Measurements from ENCODE around the gene CKB.

CKB gene

DNA sequence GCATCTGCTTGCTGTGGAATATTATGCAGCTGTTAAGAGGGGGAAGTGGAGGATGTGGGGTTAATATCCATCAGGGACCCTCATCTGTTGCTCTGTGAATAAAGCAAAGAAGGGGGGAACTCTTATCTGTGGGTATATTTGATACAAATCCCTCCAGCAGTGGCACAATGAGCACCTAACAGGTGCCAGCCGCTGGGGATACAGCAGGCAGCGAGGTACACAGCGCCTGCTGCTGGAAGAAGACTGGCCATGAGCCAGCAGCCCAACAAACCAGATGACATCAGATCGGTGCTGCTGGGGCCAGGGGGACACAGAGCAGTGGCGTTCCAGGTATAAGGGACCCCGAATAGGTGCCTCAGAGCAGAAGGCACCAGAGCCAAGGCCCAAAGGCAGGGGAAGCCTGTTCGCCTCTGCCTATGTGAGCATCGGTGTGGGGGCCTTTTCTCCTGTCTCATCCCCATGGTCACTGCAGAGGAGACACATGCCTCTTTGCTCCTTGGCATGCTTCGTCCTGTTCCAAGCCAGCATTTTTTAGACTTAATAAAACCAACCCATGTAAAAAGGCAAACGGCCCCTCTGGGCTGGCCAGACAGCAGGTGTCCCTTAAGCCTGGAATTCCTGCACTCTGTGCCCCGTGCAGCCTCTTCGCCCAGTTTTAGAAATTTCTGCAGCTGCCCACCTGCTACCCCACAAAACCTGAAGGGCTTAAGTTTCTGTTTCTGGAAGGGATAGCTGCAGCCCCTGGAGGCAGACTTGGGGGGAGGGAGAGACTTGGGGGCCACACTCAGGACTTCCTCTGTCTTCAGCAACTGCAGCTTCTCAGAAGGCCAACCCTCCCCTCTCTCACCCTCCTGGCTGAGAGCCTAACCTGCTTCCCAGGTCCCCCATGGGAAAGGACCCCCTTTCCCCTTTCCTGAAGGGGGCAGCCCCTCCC, 1.6 kb upstream of the CKB start:
- DNase-seq (ENCODE audit: low read depth, low spot score), result no peak
- in situ Hi-C loops (cut with HindIII; ENCODE audit: low sequenced_read_pairs), result no loop called here
- H3K4me3 ChIP-seq (ENCODE audit: low read depth, low read length), result no peak overlapping the region
- TF ChIP-seq, protein P1, sequence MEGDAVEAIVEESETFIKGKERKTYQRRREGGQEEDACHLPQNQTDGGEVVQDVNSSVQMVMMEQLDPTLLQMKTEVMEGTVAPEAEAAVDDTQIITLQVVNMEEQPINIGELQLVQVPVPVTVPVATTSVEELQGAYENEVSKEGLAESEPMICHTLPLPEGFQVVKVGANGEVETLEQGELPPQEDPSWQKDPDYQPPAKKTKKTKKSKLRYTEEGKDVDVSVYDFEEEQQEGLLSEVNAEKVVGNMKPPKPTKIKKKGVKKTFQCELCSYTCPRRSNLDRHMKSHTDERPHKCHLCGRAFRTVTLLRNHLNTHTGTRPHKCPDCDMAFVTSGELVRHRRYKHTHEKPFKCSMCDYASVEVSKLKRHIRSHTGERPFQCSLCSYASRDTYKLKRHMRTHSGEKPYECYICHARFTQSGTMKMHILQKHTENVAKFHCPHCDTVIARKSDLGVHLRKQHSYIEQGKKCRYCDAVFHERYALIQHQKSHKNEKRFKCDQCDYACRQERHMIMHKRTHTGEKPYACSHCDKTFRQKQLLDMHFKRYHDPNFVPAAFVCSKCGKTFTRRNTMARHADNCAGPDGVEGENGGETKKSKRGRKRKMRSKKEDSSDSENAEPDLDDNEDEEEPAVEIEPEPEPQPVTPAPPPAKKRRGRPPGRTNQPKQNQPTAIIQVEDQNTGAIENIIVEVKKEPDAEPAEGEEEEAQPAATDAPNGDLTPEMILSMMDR (IDR thresholded peaks at IDR 0.05; ENCODE audit: low read depth, low read length), result no peak

DNA sequence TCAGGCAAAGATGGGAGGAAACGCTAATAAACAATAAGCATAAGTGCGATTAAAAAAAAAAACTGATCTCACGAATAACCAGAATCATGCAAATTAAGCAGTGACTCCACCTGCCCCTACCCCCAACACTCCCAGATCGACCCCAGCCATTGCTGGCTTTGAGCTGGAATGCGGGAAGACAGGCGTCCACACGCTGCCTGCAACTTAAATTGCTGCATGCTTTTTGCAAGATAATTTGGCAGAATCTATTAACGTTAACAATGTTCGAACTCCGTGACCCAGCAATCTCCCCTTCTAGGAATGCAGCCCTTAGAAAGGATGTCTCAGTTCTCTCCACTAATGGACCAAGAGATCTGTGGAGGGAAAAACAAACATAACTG, 935 bp upstream of the CKB start:
- in situ Hi-C loops (cut with HindIII; ENCODE audit: low sequenced_read_pairs), result no loop called here
- TF ChIP-seq, protein P1 (IDR thresholded peaks at IDR 0.05; ENCODE audit: low read depth, low read length), result no peak
- DNase-seq (ENCODE audit: low read depth, low spot score), result no peak
- no peak overlapping the region for H3K4me3 ChIP-seq (ENCODE audit: low read depth, low read length)

DNA sequence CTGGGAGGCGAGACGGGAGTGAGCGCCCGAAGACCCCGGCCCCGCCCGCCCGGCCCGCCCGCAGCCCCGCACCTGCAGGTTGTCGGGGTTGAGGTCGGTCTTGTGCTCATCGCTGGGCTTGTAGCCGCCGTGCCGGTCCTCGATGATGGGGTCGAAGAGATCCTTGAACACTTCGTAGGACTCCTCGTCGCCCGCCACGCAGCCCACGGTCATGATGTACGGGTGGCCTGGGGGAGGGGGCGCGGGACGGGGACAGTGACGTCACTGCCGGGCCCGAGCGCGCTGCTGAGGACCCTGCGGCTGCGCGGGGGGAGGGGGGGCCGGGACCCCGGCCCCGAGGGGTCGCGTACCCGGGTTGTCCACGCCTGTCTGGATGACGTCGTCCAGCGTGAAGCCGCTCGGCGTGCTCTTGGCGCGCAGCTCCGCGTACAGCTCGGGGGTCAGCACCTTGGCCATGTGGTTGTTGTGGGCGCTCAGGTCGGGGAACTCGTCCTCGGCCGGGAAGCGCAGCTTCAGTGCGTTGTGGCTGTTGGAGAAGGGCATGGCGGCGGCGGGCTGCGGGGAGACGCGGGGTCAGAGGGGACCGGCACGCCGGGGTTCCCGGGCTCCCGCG, 573 bp downstream of the CKB start:
- in situ Hi-C loops (cut with HindIII; ENCODE audit: low sequenced_read_pairs), result no loop called here
- H3K4me3 ChIP-seq (ENCODE audit: low read depth, low read length), result peak overlapping the region; percentile 21
- no peak for DNase-seq (ENCODE audit: low read depth, low spot score)
- TF ChIP-seq, protein P1 (IDR thresholded peaks at IDR 0.05; ENCODE audit: low read depth, low read length), result no peak

DNA sequence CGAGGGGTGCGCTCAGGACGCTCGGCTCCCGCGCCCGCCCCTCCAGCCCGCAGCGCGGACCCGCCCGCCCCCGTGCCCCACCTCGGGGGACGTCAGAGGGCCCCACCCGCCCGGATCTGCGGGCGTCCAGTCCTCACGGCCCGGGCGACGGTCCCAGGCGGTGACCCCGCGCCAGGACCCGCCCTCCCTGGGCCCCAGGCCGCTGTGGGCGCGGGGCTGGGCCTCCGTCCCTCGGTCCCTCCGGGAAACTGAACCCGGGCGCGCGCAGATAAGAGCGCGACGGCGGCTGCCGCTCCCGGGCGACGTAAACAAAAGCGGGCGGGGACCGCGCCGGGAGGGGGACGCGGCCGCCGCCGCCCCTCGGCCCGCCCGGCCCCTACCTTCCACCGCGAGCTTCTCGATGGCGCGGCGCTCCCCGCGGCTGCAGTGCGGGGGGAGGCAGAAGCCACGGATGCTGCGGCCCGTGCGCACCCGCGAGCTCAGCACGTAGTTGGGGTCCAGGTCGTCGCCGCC, 1.1 kb downstream of the CKB start:
- TF ChIP-seq, protein P1 (IDR thresholded peaks at IDR 0.05; ENCODE audit: low read depth, low read length), result no peak
- peak overlapping the region; percentile 22 for H3K4me3 ChIP-seq (ENCODE audit: low read depth, low read length)
- in situ Hi-C loops (cut with HindIII; ENCODE audit: low sequenced_read_pairs), result no loop called here
- DNase-seq (ENCODE audit: low read depth, low spot score), result no peak

DNA sequence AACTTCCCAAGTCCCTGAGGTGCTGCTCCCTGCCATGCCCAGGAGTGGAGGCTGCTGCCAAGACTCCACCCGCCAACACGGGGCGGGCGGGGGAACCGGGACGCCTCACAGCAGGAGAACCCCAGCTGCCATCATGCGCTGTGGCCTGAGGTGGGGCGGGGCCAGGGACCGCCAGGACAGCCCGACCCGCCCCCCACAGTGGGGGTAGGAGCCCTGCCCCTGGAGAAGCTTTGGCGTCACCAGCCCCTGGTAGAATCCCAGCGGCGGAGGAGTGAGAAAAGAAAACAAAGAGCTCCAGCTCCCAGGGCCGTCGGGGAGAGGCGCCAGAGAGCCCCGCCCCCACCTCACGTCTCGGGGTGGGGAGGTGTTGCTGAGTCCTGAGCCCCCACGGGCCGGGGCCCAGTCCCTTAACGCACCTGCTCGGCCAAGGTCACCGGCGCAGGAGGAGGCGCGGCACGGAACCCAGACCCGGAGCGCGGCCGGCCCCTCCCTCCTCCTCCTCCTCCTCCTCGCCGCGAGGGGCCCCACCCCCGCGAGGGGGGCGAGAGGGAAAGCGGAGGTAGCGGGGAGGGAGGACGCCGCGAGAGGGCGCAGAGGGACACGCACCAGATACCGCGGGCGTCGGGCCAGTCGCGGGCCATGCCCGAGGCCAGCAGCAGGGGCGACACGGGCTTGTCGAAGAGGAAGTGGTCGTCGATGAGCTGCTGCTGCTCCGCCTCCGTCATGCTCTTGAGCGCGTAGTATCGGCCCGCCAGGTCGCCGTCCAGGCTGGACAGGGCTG, 1.8 kb downstream of the CKB start:
- TF ChIP-seq, protein P1 (IDR thresholded peaks at IDR 0.05; ENCODE audit: low read depth, low read length), result peak; percentile 40
- H3K4me3 ChIP-seq (ENCODE audit: low read depth, low read length), result peak overlapping the region; percentile 22
- in situ Hi-C loops (cut with HindIII; ENCODE audit: low sequenced_read_pairs), result no loop called here
- DNase-seq (ENCODE audit: low read depth, low spot score), result peak; percentile 55

DNA sequence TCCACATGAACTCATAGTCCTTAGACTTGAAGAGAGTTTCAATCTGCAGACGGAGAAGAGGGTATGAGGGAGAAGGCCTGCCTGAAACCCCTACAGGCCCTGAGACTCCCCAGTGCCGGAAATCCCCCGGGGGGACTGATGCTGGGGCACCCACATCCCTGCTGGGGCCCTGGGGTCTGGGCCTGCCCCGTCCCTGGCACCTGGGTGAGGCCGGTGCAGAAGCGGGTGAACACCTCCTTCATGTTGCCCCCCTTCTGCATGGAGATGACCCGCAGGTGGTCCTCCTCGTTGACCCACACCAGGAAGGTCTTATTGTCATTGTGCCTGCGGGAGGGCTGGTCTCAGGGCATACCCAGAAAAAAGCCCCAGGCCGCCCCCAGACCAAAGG, 2.4 kb downstream of the CKB start:
- no peak for DNase-seq (ENCODE audit: low read depth, low spot score)
- TF ChIP-seq, protein P1 (IDR thresholded peaks at IDR 0.05; ENCODE audit: low read depth, low read length), result no peak
- in situ Hi-C loops (cut with HindIII; ENCODE audit: low sequenced_read_pairs), result no loop called here
- no peak overlapping the region for H3K4me3 ChIP-seq (ENCODE audit: low read depth, low read length)

All from astrocyte of the spinal cord (primary cell).